H9 (cell line): ENCODE measurements around the gene IGF2BP2. TPM values are rescaled to one million over a fixed set of nuclear protein-coding genes. Genes with fewer than 3 reads are reported as not detected.

ENCODE experiments used
- DNase-seq: peaks from one replicate; pipeline ENCODE4 v3.0.0-alpha.2; 2017
- H2AFZ ChIP-seq: one replicate; pipeline ENCODE4 v1.6.1; 2013; ENCODE audit warnings: mild to moderate bottlenecking, low read length, control low read depth, moderate library complexity
- H2AK5ac ChIP-seq: 2 replicates; pipeline ENCODE4 v1.6.1; 2013; ENCODE audit warnings: low read length, control low read depth, mixed read lengths; ENCODE audit not compliant: insufficient read length
- H2BK120ac ChIP-seq: one replicate; pipeline ENCODE4 v1.6.1; 2013; ENCODE audit warnings: low read depth, mild to moderate bottlenecking, low read length, control low read depth, inconsistent platforms; ENCODE audit not compliant: poor library complexity, severe bottlenecking
- H2BK12ac ChIP-seq: 2 replicates; pipeline ENCODE4 v1.6.1; 2013; ENCODE audit warnings: low read length, control low read depth, mixed read lengths, low read depth; ENCODE audit not compliant: insufficient read length
- H2BK15ac ChIP-seq: 2 replicates; pipeline ENCODE4 v1.6.1; 2013; ENCODE audit warnings: low read depth, low read length, control low read depth
- H2BK20ac ChIP-seq: one replicate; pipeline ENCODE4 v1.6.1; 2013; ENCODE audit warnings: low read depth, mild to moderate bottlenecking, low read length, control low read depth, inconsistent platforms; ENCODE audit not compliant: poor library complexity, severe bottlenecking
- H2BK5ac ChIP-seq: 2 replicates; pipeline ENCODE4 v1.6.1; 2013; ENCODE audit warnings: low read length, control low read depth, mixed read lengths; ENCODE audit not compliant: insufficient read length
- H3K14ac ChIP-seq: 2 replicates; pipeline ENCODE4 v1.6.1; 2013; ENCODE audit warnings: low read length, control low read depth; ENCODE audit not compliant: insufficient read depth
- H3K18ac ChIP-seq: 2 replicates; pipeline ENCODE4 v1.6.1; 2013; ENCODE audit warnings: low read depth, mild to moderate bottlenecking, mixed read lengths, low read length, control low read depth; ENCODE audit not compliant: insufficient read length
- H3K23ac ChIP-seq: 2 replicates; pipeline ENCODE4 v1.6.1; 2013; ENCODE audit warnings: low read length, control low read depth, mixed read lengths, low read depth; ENCODE audit not compliant: insufficient read length
- H3K23me2 ChIP-seq: 2 replicates; pipeline ENCODE4 v1.6.1; 2013; ENCODE audit warnings: low read depth, mild to moderate bottlenecking, mixed read lengths, low read length, control low read depth; ENCODE audit not compliant: insufficient read length, poor library complexity, severe bottlenecking
- H3K27ac ChIP-seq: 2 replicates; pipeline ENCODE4 v1.5.1; 2013; ENCODE audit warnings: low read length, control low read depth, mixed read lengths, low read depth; ENCODE audit not compliant: insufficient read length
- H3K27me3 ChIP-seq: 2 replicates; pipeline ENCODE4 v1.6.1; 2013; ENCODE audit warnings: low read length, control low read depth, inconsistent platforms; ENCODE audit not compliant: insufficient read depth
- H3K4ac ChIP-seq: 2 replicates; pipeline ENCODE4 v1.6.1; 2013; ENCODE audit warnings: low read depth, mild to moderate bottlenecking, control low read depth, inconsistent platforms, low read length, moderate library complexity
- H3K4me1 ChIP-seq: 2 replicates; pipeline ENCODE4 v1.6.1; 2013; ENCODE audit warnings: low read length, control low read depth, inconsistent platforms; ENCODE audit not compliant: insufficient read depth
- H3K4me2 ChIP-seq: 2 replicates; pipeline ENCODE4 v1.6.1; 2013; ENCODE audit warnings: low read length, control low read depth, mixed read lengths; ENCODE audit not compliant: insufficient read length, insufficient read depth
- H3K56ac ChIP-seq: 2 replicates; pipeline ENCODE4 v1.6.1; 2013; ENCODE audit warnings: low read depth, mild to moderate bottlenecking, mixed read lengths, low read length, control low read depth; ENCODE audit not compliant: insufficient read length
- H3K79me1 ChIP-seq: 2 replicates; pipeline ENCODE4 v1.6.1; 2013; ENCODE audit warnings: low read depth, mild to moderate bottlenecking, moderate library complexity, low read length, control low read depth, inconsistent platforms; ENCODE audit not compliant: insufficient read depth, poor library complexity, severe bottlenecking
- H3K79me2 ChIP-seq: 2 replicates; pipeline ENCODE4 v1.6.1; 2013; ENCODE audit warnings: low read length, control low read depth, inconsistent platforms; ENCODE audit not compliant: insufficient read depth
- H3K9ac ChIP-seq: 2 replicates; pipeline ENCODE4 v1.6.1; 2013; ENCODE audit warnings: low read length, control low read depth, mixed read lengths; ENCODE audit not compliant: insufficient read length; ENCODE audit errors: extremely low read depth
- H3K9me3 ChIP-seq: one replicate; pipeline ENCODE4 v1.6.1; 2013; ENCODE audit warnings: low read depth, low read length, inconsistent platforms; ENCODE audit not compliant: control insufficient read depth
- H3T11ph ChIP-seq: one replicate; pipeline ENCODE4 v1.6.1; 2013; ENCODE audit warnings: mild to moderate bottlenecking, low read length, control low read depth, inconsistent platforms
- H4K20me1 ChIP-seq: one replicate; pipeline ENCODE4 v1.6.1; 2013; ENCODE audit not compliant: control insufficient read depth, insufficient read length, insufficient read depth
- H4K5ac ChIP-seq: 2 replicates; pipeline ENCODE4 v1.6.1; 2013; ENCODE audit warnings: low read depth, mild to moderate bottlenecking, mixed read lengths, low read length, control low read depth; ENCODE audit not compliant: insufficient read length
- H4K8ac ChIP-seq: replicated peaks from 2 replicates; pipeline ENCODE4 v1.6.1; 2013; ENCODE audit warnings: low read length, control low read depth, mixed read lengths, low read depth; ENCODE audit not compliant: insufficient read length
- H4K91ac ChIP-seq: 2 replicates; pipeline ENCODE4 v1.6.1; 2013; ENCODE audit warnings: low read depth, mild to moderate bottlenecking, moderate library complexity, mixed read lengths, low read length, control low read depth; ENCODE audit not compliant: insufficient read length
- H3K27ac Mint-ChIP-seq, 3 experiments: 2 replicates in 2 of 3; 3 replicates in 1 of 3; pipeline ENCODE4 v1.8.0; 2020 to 2021; ENCODE audit warnings: mixed read lengths in 3 of 3, mild to moderate bottlenecking in 1 of 3, moderate library complexity in 1 of 3
- H3K27me3 Mint-ChIP-seq: 2 replicates; pipeline ENCODE4 v1.8.0; 2021; ENCODE audit warnings: low read depth, mild to moderate bottlenecking, moderate library complexity, mixed read lengths
- H3K36me3 Mint-ChIP-seq, 3 experiments: 2 replicates in 2 of 3; 3 replicates in 1 of 3; pipeline ENCODE4 v1.8.0; 2020 to 2021; ENCODE audit warnings: low read depth in 3 of 3, mixed read lengths in 3 of 3; ENCODE audit not compliant: insufficient read depth in 1 of 3
- H3K4me1 Mint-ChIP-seq, 2 experiments: 2 replicates each; pipeline ENCODE4 v1.8.0; 2020; ENCODE audit warnings: mixed read lengths in 2 of 2
- H3K4me3 Mint-ChIP-seq, 2 experiments: 2 replicates in 1 of 2; 3 replicates in 1 of 2; pipeline ENCODE4 v1.8.0; 2020 to 2021; ENCODE audit warnings: mild to moderate bottlenecking in 2 of 2, mixed read lengths in 2 of 2, moderate library complexity in 1 of 2
- H3K9me3 Mint-ChIP-seq, 2 experiments: 2 replicates in 1 of 2; 3 replicates in 1 of 2; pipeline ENCODE4 v1.8.0; 2020; ENCODE audit warnings: mild to moderate bottlenecking in 2 of 2, mixed read lengths in 2 of 2, moderate library complexity in 1 of 2
- CTCF ChIP-seq: fragments of 200-600 bp; sonication (generic); conservative IDR thresholded peaks from 3 replicates; pipeline ENCODE4 v1.8.0; 2021; ENCODE audit warnings: antibody characterized with exemption, mild to moderate bottlenecking
- WGBS: extraction: QIAGEN DNeasy Blood & Tissue Kit; methylation state at CpG from one replicate; pipeline ENCODE4 v1.1.7; 2013; ENCODE audit warnings: missing lambda C conversion rate, low lambda C conversion rate, mixed read lengths; ENCODE audit not compliant: insufficient read length; ENCODE audit errors: extremely low coverage; 5-methylcytosine and 5-hydroxymethylcytosine counted together
- total RNA-seq: library from RNA; stranded (reverse); gene quantifications from 2 replicates; pipeline ENCODE4 v1.2.1, GENCODE V29; 2021

IGF2BP2 gene
- total RNA-seq, 1 experiment from 2014 or later: 130 TPM

GRCh38 chr3:185859294-185859972, 34.6 kb upstream of the IGF2BP2 start:
- H3K4me1 Mint-ChIP-seq: no peaks in the 10 kb centered on the region
- Histone ChIP-seq H3K9ac (no peak overlapping the region), H3K4ac (no peak overlapping the region), H4K5ac (no peak overlapping the region), H2BK12ac (no peak overlapping the region), H2BK20ac (no peak overlapping the region), H3K79me2 (no peaks in the 10 kb centered on the region), H2BK120ac (no peak overlapping the region), H4K20me1 (no peaks in the 10 kb centered on the region), H3K14ac (no peak overlapping the region), H2BK15ac (no peak overlapping the region), H3K4me2 (no peak overlapping the region), H3K18ac (no peak overlapping the region), H2AFZ (no peak overlapping the region), H3K27ac (no peak overlapping the region), H3K4me1 (no peaks in the 10 kb centered on the region), H3K9me3 (no peaks in the 10 kb centered on the region), H3K23ac (no peak overlapping the region), H2BK5ac (no peak overlapping the region), H3K56ac (no peak overlapping the region), H3T11ph (no peak overlapping the region), H3K79me1 (no peaks in the 10 kb centered on the region), H4K8ac (no peak overlapping the region), H4K91ac (no peak overlapping the region), H3K27me3 (no peaks in the 10 kb centered on the region), H2AK5ac (no peak overlapping the region), H3K23me2 (no peaks in the 10 kb centered on the region)
- H3K36me3 Mint-ChIP-seq: peaks cover 0 to 15% (median 2%) of the 10 kb centered on the region in 3 experiments; a peak in 3 of 7 replicates
- no CpG with 5 or more reads among the region's 4 CpGs for WGBS
- H3K27ac Mint-ChIP-seq: no peak overlapping the region
- H3K4me3 Mint-ChIP-seq: no peak overlapping the region
- DNase-seq: no peak
- no peaks in the 10 kb centered on the region; the same call in none of the 2 replicates for H3K27me3 Mint-ChIP-seq
- peaks cover 16 to 19% of the 10 kb centered on the region in 2 experiments for H3K9me3 Mint-ChIP-seq
- no peak for TF ChIP-seq CTCF
